Non-pigmented ciliary epithelial cell (primary cell): Measurements from ENCODE around the gene ANKRD13A.
A peak's percentile ranks its signal among the peaks of the same experiment; 100 is the strongest.
"Not testable (repeated sequence)": the region's sequence is repeated elsewhere in the genome, so short reads cannot be mapped to it uniquely, and the experiment has no call there.

Experiments used
- DNase-seq: peaks from one replicate; pipeline ENCODE4 v3.0.0-alpha.2; 2010; ENCODE audit warnings: low read depth

ANKRD13A gene

GRCh38 chr12:110048242-110049027, 49.2 kb downstream of the ANKRD13A start, which contains the start of gene C12orf76:
TSS of gene C12orf76 (minus strand) at chr12:110048522. CDS start at chr12:110048495, 27 bp downstream.
- DNase-seq: peak; percentile 89

GRCh38 chr12:110049034-110049433, 49.8 kb downstream of the ANKRD13A start:
- DNase-seq: not testable (repeated sequence)

GRCh38 chr12:110049666-110050065, 50.4 kb downstream of the ANKRD13A start:
- not testable (repeated sequence) for DNase-seq

GRCh38 chr12:110050927-110051326, 51.7 kb downstream of the ANKRD13A start:
- DNase-seq: no peak

- peak; percentile 86 for DNase-seq
These were observed 56.4 kb downstream of the ANKRD13A start for GRCh38 chr12:110055375-110056352.

GRCh38 chr12:110056643-110057042, 57.4 kb downstream of the ANKRD13A start:
- not testable (repeated sequence) for DNase-seq

- no peak for DNase-seq
These were observed 59.8 kb downstream of the ANKRD13A start for GRCh38 chr12:110058875-110059615.

- no peak for DNase-seq
These were observed 60.4 kb downstream of the ANKRD13A start for GRCh38 chr12:110059651-110060000.

- no peak for DNase-seq
These were observed 63.0 kb downstream of the ANKRD13A start for GRCh38 chr12:110062241-110062640.

- DNase-seq: no peak
These were observed 66.3 kb downstream of the ANKRD13A start for GRCh38 chr12:110065540-110065939.

GRCh38 chr12:110067531-110067930, 68.3 kb downstream of the ANKRD13A start:
- no peak for DNase-seq

- DNase-seq: not testable (repeated sequence)
These were observed 68.9 kb downstream of the ANKRD13A start for GRCh38 chr12:110068115-110068514.

GRCh38 chr12:110068654-110069053, 69.4 kb downstream of the ANKRD13A start:
- DNase-seq: no peak

- no peak for DNase-seq
These were observed 72.3 kb downstream of the ANKRD13A start for GRCh38 chr12:110071504-110071903.

GRCh38 chr12:110071967-110072366, 72.7 kb downstream of the ANKRD13A start:
- DNase-seq: no peak

- DNase-seq: not testable (repeated sequence)
These were observed 73.4 kb downstream of the ANKRD13A start for GRCh38 chr12:110072636-110073035.

GRCh38 chr12:110073049-110073831, 74.0 kb downstream of the ANKRD13A start:
- no peak for DNase-seq

GRCh38 chr12:110074089-110074488, 74.9 kb downstream of the ANKRD13A start:
- DNase-seq: no peak

GRCh38 chr12:110075880-110076279, 76.7 kb downstream of the ANKRD13A start:
- no peak for DNase-seq

- no peak for DNase-seq
These were observed 78.6 kb downstream of the ANKRD13A start for GRCh38 chr12:110077800-110078199.
